ENCODE measurements around the gene PRORP. TPM values are rescaled to one million over a fixed set of nuclear protein-coding genes. Genes with fewer than 3 reads are reported as not detected.
A peak's percentile ranks its signal among the peaks of the same experiment; 100 is the strongest.

The PRORP gene
- 21.0 and 21.3 TPM in 2 replicates for polyA plus RNA-seq (2013)

DNA sequence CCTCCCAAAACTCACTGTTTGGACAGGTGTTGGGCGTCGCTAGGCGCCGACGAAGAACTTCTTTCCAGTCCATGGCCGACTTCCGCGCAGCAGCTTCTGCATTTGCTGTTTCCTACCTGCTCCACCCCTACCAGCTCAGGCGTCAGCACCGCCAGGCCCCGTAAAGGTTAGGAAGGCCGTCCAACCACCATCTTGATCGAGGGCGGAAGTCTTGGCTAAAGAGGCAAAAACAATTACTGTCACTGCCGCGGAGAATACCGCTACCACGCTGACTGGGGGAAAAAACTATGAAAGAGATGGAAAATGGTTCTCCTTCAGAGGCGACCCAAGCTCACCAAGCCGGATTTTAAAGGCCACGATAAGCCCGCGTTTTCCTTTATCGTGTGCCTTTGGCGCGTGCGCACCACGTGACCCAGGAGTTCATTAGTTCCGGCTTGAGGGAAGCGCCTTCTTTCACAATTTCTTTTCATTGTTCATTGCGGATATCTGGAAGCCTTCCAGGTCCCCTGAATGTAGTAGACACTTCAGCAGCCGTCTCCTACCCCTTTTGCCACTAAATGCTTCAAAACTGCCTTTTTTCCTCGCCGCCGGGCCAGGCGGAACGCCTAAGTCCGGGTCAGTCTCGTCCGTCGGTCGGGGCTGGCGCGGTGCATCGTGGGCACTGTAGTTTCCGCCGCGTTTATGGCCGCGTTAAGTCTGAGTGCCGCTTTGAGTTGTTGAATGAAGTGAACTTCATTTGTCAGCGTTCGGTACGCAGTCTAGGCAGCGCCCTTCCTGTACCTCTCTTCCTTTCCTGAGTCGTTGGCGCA is at the start of gene PRORP, which contains the start of gene PPP2R3C:
Gene PRORP, plus strand, starts transcription at position 666 of the 809 bp plus-strand sequence. CDS start 694 bp downstream, outside the sequence.
Gene PPP2R3C, minus strand, starts transcription at position 104 of the 809 bp plus-strand sequence. Its CDS starts 31 bp downstream, at position 73.
- peak within 1 kb of the TSS; percentile 92 for H2AFZ ChIP-seq (ENCODE audit: insufficient read depth, low read length, poor library complexity)
- no peak within 1 kb of the TSS for H3K23ac ChIP-seq (ENCODE audit: low read length)
- peaks cover 16% of the 10 kb centered on the region for H3K79me1 ChIP-seq (ENCODE audit: low read length)
- peak within 1 kb of the TSS; percentile 63 for H3K4ac ChIP-seq (ENCODE audit: low read depth, low read length)
- peak within 1 kb of the TSS; percentile 95 for H3K9ac ChIP-seq (ENCODE audit: low read length)
- H3K79me2 ChIP-seq (ENCODE audit: control insufficient read depth, insufficient read depth, low read length, poor library complexity), result peaks cover 6% of the 10 kb centered on the region
- H2BK5ac ChIP-seq (ENCODE audit: low read depth, low read length, poor library complexity), result peak within 1 kb of the TSS; percentile 92
- H2AK5ac ChIP-seq (ENCODE audit: low read length), result peak within 1 kb of the TSS; percentile 70
- H2BK12ac ChIP-seq (ENCODE audit: low read length), result peak within 1 kb of the TSS; percentile 42
- no peaks in the 10 kb centered on the region for H3K9me3 ChIP-seq (ENCODE audit: insufficient read depth, low read depth, low read length)
- H3K36me3 ChIP-seq (ENCODE audit: control insufficient read depth in 1 of 2, insufficient read depth in 2 of 2, low read length in 2 of 2), result peaks cover 2 to 4% of the 10 kb centered on the region in 2 experiments
- peak within 1 kb of the TSS; percentile 90 for H4K8ac ChIP-seq (ENCODE audit: low read depth, low read length)
- H3K4me3 ChIP-seq (ENCODE audit: low read depth, low read length), result peak within 1 kb of the TSS; percentile 96
- H3K14ac ChIP-seq (ENCODE audit: low read length), result peak within 1 kb of the TSS; percentile 80
- H3K27ac ChIP-seq (ENCODE audit: low read depth, low read length), result peak within 1 kb of the TSS; percentile 93
- no CpG with 5 or more reads among the region's 57 CpGs for WGBS (ENCODE audit: extremely low coverage, insufficient coverage, insufficient read length)
- peak within 1 kb of the TSS; percentile 55 for H3K18ac ChIP-seq (ENCODE audit: low read length)
- peak within 1 kb of the TSS; percentile 75 for H2BK120ac ChIP-seq (ENCODE audit: insufficient read depth, low read length, poor library complexity)
- no peaks in the 10 kb centered on the region for H3K27me3 ChIP-seq (ENCODE audit: insufficient read depth, low read length)
- H3K4me1 ChIP-seq (ENCODE audit: control insufficient read depth in 1 of 2, insufficient read depth in 2 of 2, low read length in 2 of 2), result peaks cover 3 to 5% of the 10 kb centered on the region in 2 experiments
- H4K91ac ChIP-seq (ENCODE audit: low read depth, low read length), result peak within 1 kb of the TSS; percentile 91
- H4K12ac ChIP-seq (ENCODE audit: low read depth, low read length), result peak within 1 kb of the TSS; percentile 83
- H3K4me2 ChIP-seq (ENCODE audit: low read length), result peak within 1 kb of the TSS; percentile 75
- DNase-seq, result peak; percentile 95 to 98

- Histone ChIP-seq H2BK12ac (ENCODE audit: low read length) (no peak overlapping the region), H3K4me3 (ENCODE audit: low read depth, low read length) (no peak overlapping the region), H3K27me3 (ENCODE audit: insufficient read depth, low read length) (no peaks in the 10 kb centered on the region), H3K14ac (ENCODE audit: low read length) (no peak overlapping the region), H3K36me3 (ENCODE audit: control insufficient read depth in 1 of 2, insufficient read depth in 2 of 2, low read length in 2 of 2) (peaks cover 9 to 17% of the 10 kb centered on the region in 2 experiments), H3K18ac (ENCODE audit: low read length) (no peak overlapping the region), H4K8ac (ENCODE audit: low read depth, low read length) (no peak overlapping the region), H3K23ac (ENCODE audit: low read length) (no peak overlapping the region), H3K4me1 (ENCODE audit: control insufficient read depth in 1 of 2, insufficient read depth in 2 of 2, low read length in 2 of 2) (no peaks in the 10 kb centered on the region), H3K4ac (ENCODE audit: low read depth, low read length) (no peak overlapping the region), H2AFZ (ENCODE audit: insufficient read depth, low read length, poor library complexity) (no peak overlapping the region), H3K79me1 (ENCODE audit: low read length) (no peaks in the 10 kb centered on the region), H2AK5ac (ENCODE audit: low read length) (no peak overlapping the region), H4K91ac (ENCODE audit: low read depth, low read length) (no peak overlapping the region), H3K79me2 (ENCODE audit: control insufficient read depth, insufficient read depth, low read length, poor library complexity) (no peaks in the 10 kb centered on the region), H3K4me2 (ENCODE audit: low read length) (no peak overlapping the region), H3K27ac (ENCODE audit: low read depth, low read length) (no peak overlapping the region), H2BK120ac (ENCODE audit: insufficient read depth, low read length, poor library complexity) (no peak overlapping the region), H2BK5ac (ENCODE audit: low read depth, low read length, poor library complexity) (no peak overlapping the region), H3K9ac (ENCODE audit: low read length) (no peak overlapping the region), H3K9me3 (ENCODE audit: insufficient read depth, low read depth, low read length) (no peaks in the 10 kb centered on the region), H4K12ac (ENCODE audit: low read depth, low read length) (no peak overlapping the region)
- WGBS (ENCODE audit: extremely low coverage, insufficient coverage, insufficient read length), result no CpG with 5 or more reads among the region's 1 CpG
- no peak for DNase-seq
Observed at GRCh38 chr14:35073486-35073885, 48.9 kb upstream of the PRORP start.

DNA sequence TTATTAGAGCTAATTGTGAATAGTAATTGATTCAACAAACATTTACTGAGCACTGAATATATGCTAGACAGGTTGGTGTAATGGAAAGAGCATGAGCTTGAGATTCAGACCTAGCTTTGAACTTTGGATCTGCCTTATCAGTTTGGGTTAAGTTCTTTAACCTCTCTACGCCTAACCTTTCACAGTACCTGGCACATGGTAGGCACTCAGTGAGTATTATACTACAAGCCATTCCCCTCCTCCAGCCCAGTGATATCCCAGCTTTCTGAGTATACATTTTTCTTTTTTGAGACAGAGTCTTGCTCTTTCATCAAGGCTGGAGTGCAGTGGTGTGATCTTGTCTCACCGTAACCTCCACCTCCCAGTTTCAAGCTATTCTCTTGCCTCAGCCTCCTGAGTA is 44.3 kb upstream of the PRORP start:
- Histone ChIP-seq H3K4ac (ENCODE audit: low read depth, low read length) (no peak overlapping the region), H3K9me3 (ENCODE audit: insufficient read depth, low read depth, low read length) (no peaks in the 10 kb centered on the region), H2AFZ (ENCODE audit: insufficient read depth, low read length, poor library complexity) (no peak overlapping the region), H3K79me1 (ENCODE audit: low read length) (no peaks in the 10 kb centered on the region), H3K18ac (ENCODE audit: low read length) (no peak overlapping the region), H3K4me2 (ENCODE audit: low read length) (no peak overlapping the region), H2AK5ac (ENCODE audit: low read length) (no peak overlapping the region), H4K8ac (ENCODE audit: low read depth, low read length) (no peak overlapping the region), H3K27ac (ENCODE audit: low read depth, low read length) (no peak overlapping the region), H3K4me1 (ENCODE audit: control insufficient read depth in 1 of 2, insufficient read depth in 2 of 2, low read length in 2 of 2) (no peaks in the 10 kb centered on the region), H2BK120ac (ENCODE audit: insufficient read depth, low read length, poor library complexity) (no peak overlapping the region), H3K27me3 (ENCODE audit: insufficient read depth, low read length) (no peaks in the 10 kb centered on the region), H4K91ac (ENCODE audit: low read depth, low read length) (no peak overlapping the region), H2BK5ac (ENCODE audit: low read depth, low read length, poor library complexity) (no peak overlapping the region), H3K4me3 (ENCODE audit: low read depth, low read length) (no peak overlapping the region), H3K14ac (ENCODE audit: low read length) (no peak overlapping the region), H2BK12ac (ENCODE audit: low read length) (no peak overlapping the region), H4K12ac (ENCODE audit: low read depth, low read length) (no peak overlapping the region), H3K9ac (ENCODE audit: low read length) (no peak overlapping the region), H3K36me3 (ENCODE audit: control insufficient read depth in 1 of 2, insufficient read depth in 2 of 2, low read length in 2 of 2) (peaks cover 9 to 12% of the 10 kb centered on the region in 2 experiments), H3K23ac (ENCODE audit: low read length) (no peak overlapping the region), H3K79me2 (ENCODE audit: control insufficient read depth, insufficient read depth, low read length, poor library complexity) (no peaks in the 10 kb centered on the region)
- no CpG with 5 or more reads among the region's 2 CpGs for WGBS (ENCODE audit: extremely low coverage, insufficient coverage, insufficient read length)
- no peak for DNase-seq

- Histone ChIP-seq H4K12ac (ENCODE audit: low read depth, low read length) (no peak overlapping the region), H3K9ac (ENCODE audit: low read length) (no peak overlapping the region), H2BK5ac (ENCODE audit: low read depth, low read length, poor library complexity) (no peak overlapping the region), H4K8ac (ENCODE audit: low read depth, low read length) (no peak overlapping the region), H2BK120ac (ENCODE audit: insufficient read depth, low read length, poor library complexity) (no peak overlapping the region), H3K4me1 (ENCODE audit: control insufficient read depth in 1 of 2, insufficient read depth in 2 of 2, low read length in 2 of 2) (no peaks in the 10 kb centered on the region), H2AFZ (ENCODE audit: insufficient read depth, low read length, poor library complexity) (no peak overlapping the region), H3K36me3 (ENCODE audit: control insufficient read depth in 1 of 2, insufficient read depth in 2 of 2, low read length in 2 of 2) (peaks cover 12 to 17% of the 10 kb centered on the region in 2 experiments), H3K79me2 (ENCODE audit: control insufficient read depth, insufficient read depth, low read length, poor library complexity) (no peaks in the 10 kb centered on the region), H3K27ac (ENCODE audit: low read depth, low read length) (no peak overlapping the region), H3K4ac (ENCODE audit: low read depth, low read length) (no peak overlapping the region), H2BK12ac (ENCODE audit: low read length) (no peak overlapping the region), H2AK5ac (ENCODE audit: low read length) (no peak overlapping the region), H3K27me3 (ENCODE audit: insufficient read depth, low read length) (no peaks in the 10 kb centered on the region), H3K4me2 (ENCODE audit: low read length) (no peak overlapping the region), H3K14ac (ENCODE audit: low read length) (no peak overlapping the region), H3K18ac (ENCODE audit: low read length) (no peak overlapping the region), H3K9me3 (ENCODE audit: insufficient read depth, low read depth, low read length) (no peaks in the 10 kb centered on the region), H3K79me1 (ENCODE audit: low read length) (no peaks in the 10 kb centered on the region), H3K4me3 (ENCODE audit: low read depth, low read length) (no peak overlapping the region), H4K91ac (ENCODE audit: low read depth, low read length) (no peak overlapping the region), H3K23ac (ENCODE audit: low read length) (no peak overlapping the region)
- DNase-seq, result no peak
- WGBS (ENCODE audit: extremely low coverage, insufficient coverage, insufficient read length), result no CpG with 5 or more reads among the region's 1 CpG
Observed at GRCh38 chr14:35079742-35080141, 42.6 kb upstream of the PRORP start.

All from trophoblast cell (in vitro differentiated cells and primary cell).